ENCODE results near the gene SLC38A5.

DNA sequence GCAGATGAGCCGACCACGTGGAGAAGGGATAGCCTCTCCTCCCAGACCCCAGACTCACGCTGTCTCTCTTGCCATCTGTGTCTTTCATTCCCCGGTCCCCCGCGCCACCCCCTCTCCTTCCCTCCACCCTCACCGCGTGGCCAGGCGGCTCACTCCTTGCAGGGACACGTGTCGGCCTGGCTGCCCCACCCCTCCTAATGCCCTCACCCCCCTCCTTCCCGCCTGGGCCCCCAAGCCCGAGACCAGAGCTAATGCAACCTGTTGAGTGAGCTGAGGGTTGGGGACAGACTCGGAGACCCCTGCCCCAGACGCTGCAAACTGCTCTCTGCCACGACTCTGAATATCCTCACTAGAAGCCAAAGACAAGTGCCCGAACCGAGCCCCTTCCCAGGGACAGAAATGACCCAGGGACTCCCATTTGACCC, 1.8 kb downstream of the SLC38A5 start:
- TF ChIP-seq, protein P1, sequence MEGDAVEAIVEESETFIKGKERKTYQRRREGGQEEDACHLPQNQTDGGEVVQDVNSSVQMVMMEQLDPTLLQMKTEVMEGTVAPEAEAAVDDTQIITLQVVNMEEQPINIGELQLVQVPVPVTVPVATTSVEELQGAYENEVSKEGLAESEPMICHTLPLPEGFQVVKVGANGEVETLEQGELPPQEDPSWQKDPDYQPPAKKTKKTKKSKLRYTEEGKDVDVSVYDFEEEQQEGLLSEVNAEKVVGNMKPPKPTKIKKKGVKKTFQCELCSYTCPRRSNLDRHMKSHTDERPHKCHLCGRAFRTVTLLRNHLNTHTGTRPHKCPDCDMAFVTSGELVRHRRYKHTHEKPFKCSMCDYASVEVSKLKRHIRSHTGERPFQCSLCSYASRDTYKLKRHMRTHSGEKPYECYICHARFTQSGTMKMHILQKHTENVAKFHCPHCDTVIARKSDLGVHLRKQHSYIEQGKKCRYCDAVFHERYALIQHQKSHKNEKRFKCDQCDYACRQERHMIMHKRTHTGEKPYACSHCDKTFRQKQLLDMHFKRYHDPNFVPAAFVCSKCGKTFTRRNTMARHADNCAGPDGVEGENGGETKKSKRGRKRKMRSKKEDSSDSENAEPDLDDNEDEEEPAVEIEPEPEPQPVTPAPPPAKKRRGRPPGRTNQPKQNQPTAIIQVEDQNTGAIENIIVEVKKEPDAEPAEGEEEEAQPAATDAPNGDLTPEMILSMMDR (IDR thresholded peaks at IDR 0.05): no peak
- TF ChIP-seq POLR2A (IDR thresholded peaks at IDR 0.05): no peak
- TF ChIP-seq POLR2AphosphoS5 (IDR thresholded peaks at IDR 0.05): no peak
- no peak for TF ChIP-seq EP300 (IDR thresholded peaks at IDR 0.05)
